Urinary bladder (tissue), 4 donors: ENCODE measurements around the gene PLAAT3. TPM values are rescaled to one million over a fixed set of nuclear protein-coding genes. Genes with fewer than 3 reads are reported as not detected.

Experiments used
- DNase-seq: peaks from one replicate; pipeline ENCODE4 v3.0.0-alpha.2; 2015; ENCODE audit errors: extremely low spot score
- H3K27ac ChIP-seq: one replicate; pipeline ENCODE4 v1.5.1; 2013; ENCODE audit warnings: low read depth, mild to moderate bottlenecking, moderate library complexity
- H3K36me3 ChIP-seq: one replicate; pipeline ENCODE4 v1.6.1; 2013; ENCODE audit warnings: mild to moderate bottlenecking, moderate library complexity; ENCODE audit not compliant: insufficient read depth
- H3K4me1 ChIP-seq: one replicate; pipeline ENCODE4 v1.6.1; 2013; ENCODE audit warnings: mild to moderate bottlenecking, moderate library complexity; ENCODE audit not compliant: insufficient read depth
- H3K4me3 ChIP-seq: one replicate; pipeline ENCODE4 v1.5.1; 2013; ENCODE audit warnings: low read depth, low read length
- WGBS: extraction: QIAGEN DNeasy Blood & Tissue Kit; methylation state at CpG from one replicate; pipeline ENCODE4 v1.1.7; 2013; 5-methylcytosine and 5-hydroxymethylcytosine counted together
- polyA plus RNA-seq: library from polyadenylated mRNA; stranded (reverse); fragments of 200-250 nt; gene quantifications from one replicate; pipeline ENCODE4 v1.2.3, GENCODE V29; 2013
- total RNA-seq: library from RNA; depleted of rRNA; stranded (reverse); fragments of >200 nt; gene quantifications from one replicate; pipeline ENCODE4 v1.2.3, GENCODE V29; 2014
- donor health status: healthy with polysubstance abuse.
- donor health status: healthy.

PLAAT3 gene
- total and polyA plus RNA-seq, 2 donors: 5.3 to 61.2 TPM

- Histone ChIP-seq H3K27ac (no peak overlapping the region), H3K4me3 (no peak overlapping the region), H3K36me3 (no peaks in the 10 kb centered on the region), H3K4me1 (no peaks in the 10 kb centered on the region)
- no peak for DNase-seq
- 91% methylated on average over 3 of the region's 3 CpGs for WGBS
Measured at GRCh38 chr11:63569570-63569969, 44.7 kb downstream of the PLAAT3 start.

GRCh38 chr11:63567044-63567840, 47.0 kb downstream of the PLAAT3 start:
- peak; percentile 77 for DNase-seq
- Histone ChIP-seq H3K27ac (peak overlapping the region; percentile 11), H3K4me3 (no peak overlapping the region), H3K36me3 (no peaks in the 10 kb centered on the region), H3K4me1 (no peaks in the 10 kb centered on the region)
- WGBS: 40% methylated on average over 5 of the region's 5 CpGs

GRCh38 chr11:63564784-63565350, 49.4 kb downstream of the PLAAT3 start:
- Histone ChIP-seq H3K4me3 (no peak overlapping the region), H3K4me1 (no peaks in the 10 kb centered on the region), H3K36me3 (no peaks in the 10 kb centered on the region), H3K27ac (no peak overlapping the region)
- WGBS: 76% methylated on average over 4 of the region's 4 CpGs
- no peak for DNase-seq

GRCh38 chr11:63564056-63564774, 50.0 kb downstream of the PLAAT3 start:
- no peak overlapping the region for H3K4me3 ChIP-seq
- H3K4me1 ChIP-seq: no peaks in the 10 kb centered on the region
- no peak for DNase-seq
- H3K36me3 ChIP-seq: no peaks in the 10 kb centered on the region
- H3K27ac ChIP-seq: no peak overlapping the region
- WGBS: 71% methylated on average over 7 of the region's 7 CpGs

GRCh38 chr11:63563201-63564055, 50.8 kb downstream of the PLAAT3 start, which contains the start of gene PLAAT2:
PLAAT2 (minus strand) TSS chr11:63563379; CDS start chr11:63563324, 55 bp downstream.
- Histone ChIP-seq H3K27ac (no peak within 1 kb of the TSS), H3K4me1 (no peaks in the 10 kb centered on the region), H3K36me3 (no peaks in the 10 kb centered on the region), H3K4me3 (no peak within 1 kb of the TSS)
- no peak for DNase-seq
- 95% methylated on average over 13 of the region's 13 CpGs for WGBS

GRCh38 chr11:63560506-63561180, 53.6 kb downstream of the PLAAT3 start:
- WGBS: 74% methylated on average over 7 of the region's 7 CpGs
- Histone ChIP-seq H3K4me3 (no peak overlapping the region), H3K36me3 (no peaks in the 10 kb centered on the region), H3K4me1 (no peaks in the 10 kb centered on the region), H3K27ac (no peak overlapping the region)
- no peak for DNase-seq

- 93% methylated on average over 7 of the region's 7 CpGs for WGBS
- H3K4me1 ChIP-seq: no peaks in the 10 kb centered on the region
- H3K36me3 ChIP-seq: no peaks in the 10 kb centered on the region
- no peak overlapping the region for H3K27ac ChIP-seq
- H3K4me3 ChIP-seq: no peak overlapping the region
- no peak for DNase-seq
Measured at GRCh38 chr11:63558459-63559157, 55.6 kb downstream of the PLAAT3 start.

- no peak overlapping the region for H3K27ac ChIP-seq
- no peak for DNase-seq
- H3K4me3 ChIP-seq: no peak overlapping the region
- H3K4me1 ChIP-seq: no peaks in the 10 kb centered on the region
- 50% methylated on average over 7 of the region's 7 CpGs for WGBS
- no peaks in the 10 kb centered on the region for H3K36me3 ChIP-seq
Measured at GRCh38 chr11:63557570-63557969, 56.7 kb downstream of the PLAAT3 start.

GRCh38 chr11:63556404-63557013, 57.7 kb downstream of the PLAAT3 start:
- WGBS: 73% methylated on average over 7 of the region's 7 CpGs
- no peaks in the 10 kb centered on the region for H3K36me3 ChIP-seq
- no peak overlapping the region for H3K27ac ChIP-seq
- DNase-seq: no peak
- no peaks in the 10 kb centered on the region for H3K4me1 ChIP-seq
- no peak overlapping the region for H3K4me3 ChIP-seq

GRCh38 chr11:63554877-63555223, 59.4 kb downstream of the PLAAT3 start:
- Histone ChIP-seq H3K4me3 (no peak overlapping the region), H3K36me3 (no peaks in the 10 kb centered on the region), H3K27ac (no peak overlapping the region), H3K4me1 (no peaks in the 10 kb centered on the region)
- WGBS: 71% methylated on average over 4 of the region's 4 CpGs
- no peak for DNase-seq

GRCh38 chr11:63553759-63554158, 60.5 kb downstream of the PLAAT3 start:
- no peak for DNase-seq
- H3K27ac ChIP-seq: no peak overlapping the region
- H3K36me3 ChIP-seq: no peaks in the 10 kb centered on the region
- no peak overlapping the region for H3K4me3 ChIP-seq
- H3K4me1 ChIP-seq: no peaks in the 10 kb centered on the region
- WGBS: 77% methylated on average over 8 of the region's 8 CpGs

GRCh38 chr11:63552921-63553320, 61.3 kb downstream of the PLAAT3 start:
- no peak for DNase-seq
- Histone ChIP-seq H3K4me1 (no peaks in the 10 kb centered on the region), H3K27ac (no peak overlapping the region), H3K4me3 (no peak overlapping the region), H3K36me3 (no peaks in the 10 kb centered on the region)
- 84% methylated on average over 7 of the region's 7 CpGs for WGBS
